DND-41 (cell line): Measurements from ENCODE around the gene SLC22A3.

ENCODE experiments used
- ATAC-seq: fragments of 200-7000 bp; cut with Tn5 transposase; 3 replicates; pipeline ENCODE4 v1.9.1; 2021; ENCODE audit warnings: low read depth; ENCODE audit not compliant: insufficient read depth
- DNase-seq: peaks from one replicate; pipeline ENCODE4 v3.0.0-alpha.2; 2020
- H2AFZ ChIP-seq: 2 replicates; pipeline ENCODE4 v1.6.0; 2012; ENCODE audit warnings: low read depth, low read length
- H3K27ac ChIP-seq: 2 replicates; pipeline ENCODE4 v1.5.1; 2012; ENCODE audit warnings: low read length, inconsistent platforms
- H3K27me3 ChIP-seq: fragments of 200-600 bp; sonication (generic); 2 replicates; pipeline ENCODE4 v1.6.0; 2012; ENCODE audit warnings: low read length, mild to moderate bottlenecking, inconsistent platforms; ENCODE audit not compliant: insufficient read depth, poor library complexity
- H3K36me3 ChIP-seq: 2 replicates; pipeline ENCODE4 v1.5.1; 2012; ENCODE audit warnings: low read length, inconsistent platforms; ENCODE audit not compliant: insufficient read depth
- H3K4me1 ChIP-seq: 2 replicates; pipeline ENCODE4 v1.5.1; 2012; ENCODE audit warnings: mild to moderate bottlenecking, low read length; ENCODE audit not compliant: insufficient read depth
- H3K4me2 ChIP-seq: 2 replicates; pipeline ENCODE4 v1.6.0; 2012; ENCODE audit warnings: mild to moderate bottlenecking, moderate library complexity, low read length, inconsistent platforms; ENCODE audit not compliant: insufficient read depth
- H3K4me3 ChIP-seq, 2 experiments: fragments of 200-600 bp in 1 of 2; shearing (Covaris generic) in 1 of 2; 2 replicates each; pipeline ENCODE4 v1.5.1; 2012 to 2016; ENCODE audit warnings: inconsistent platforms in 2 of 2, low read length in 2 of 2, mild to moderate bottlenecking in 2 of 2, low read depth in 1 of 2, moderate library complexity in 1 of 2
- H3K79me2 ChIP-seq: 2 replicates; pipeline ENCODE4 v1.6.0; 2012; ENCODE audit warnings: low read length, inconsistent platforms; ENCODE audit not compliant: insufficient read depth
- H3K9ac ChIP-seq: 2 replicates; pipeline ENCODE4 v1.6.0; 2012; ENCODE audit warnings: low read depth, mild to moderate bottlenecking, inconsistent platforms, low read length, moderate library complexity
- H3K9me3 ChIP-seq: 2 replicates; pipeline ENCODE4 v1.5.1; 2012; ENCODE audit warnings: low read length, moderate library complexity, mild to moderate bottlenecking, inconsistent platforms; ENCODE audit not compliant: insufficient read depth, severe bottlenecking
- H4K20me1 ChIP-seq: 2 replicates; pipeline ENCODE4 v1.6.0; 2012; ENCODE audit warnings: low read length; ENCODE audit not compliant: insufficient read depth
- CTCF ChIP-seq: IDR thresholded peaks from 2 replicates; pipeline ENCODE4 v1.5.1; 2012; ENCODE audit warnings: borderline replicate concordance, low read length, moderate library complexity, mild to moderate bottlenecking; ENCODE audit not compliant: poor library complexity, severe bottlenecking; ENCODE audit errors: extremely low read depth
- EZH2 ChIP-seq: IDR thresholded peaks from 3 replicates; pipeline ENCODE4 v1.6.1; 2012; ENCODE audit warnings: borderline replicate concordance, low read depth, mild to moderate bottlenecking, moderate library complexity, low read length, inconsistent platforms; ENCODE audit not compliant: severe bottlenecking

SLC22A3 gene

GRCh38 chr6:160417550-160417949 is 69.4 kb downstream of the SLC22A3 start:
- Histone ChIP-seq H3K4me2 (no peak overlapping the region), H3K27me3 (no peaks in the 10 kb centered on the region), H3K9me3 (no peaks in the 10 kb centered on the region), H3K9ac (no peak overlapping the region), H3K4me3 (no peak overlapping the region), H4K20me1 (no peaks in the 10 kb centered on the region), H3K79me2 (no peaks in the 10 kb centered on the region), H3K4me1 (no peaks in the 10 kb centered on the region), H3K27ac (no peak overlapping the region), H2AFZ (no peak overlapping the region), H3K36me3 (no peaks in the 10 kb centered on the region)
- TF ChIP-seq EZH2 (no peak), CTCF (no peak)
- ATAC-seq (no peak), DNase-seq (no peak)

- no peaks in the 10 kb centered on the region for H3K27me3 ChIP-seq
- no peak overlapping the region for H3K4me3 ChIP-seq
- H3K9ac ChIP-seq: no peak overlapping the region
- no peaks in the 10 kb centered on the region for H3K9me3 ChIP-seq
- H3K4me2 ChIP-seq: no peak overlapping the region
- no peak overlapping the region for H2AFZ ChIP-seq
- H3K4me1 ChIP-seq: no peaks in the 10 kb centered on the region
- H3K36me3 ChIP-seq: no peaks in the 10 kb centered on the region
- no peak overlapping the region for H3K27ac ChIP-seq
- DNase-seq: no peak
- no peaks in the 10 kb centered on the region for H4K20me1 ChIP-seq
- ATAC-seq: no peak
- TF ChIP-seq CTCF: no peak
- TF ChIP-seq EZH2: no peak
- no peaks in the 10 kb centered on the region for H3K79me2 ChIP-seq
Measured at GRCh38 chr6:160418370-160418769, 70.2 kb downstream of the SLC22A3 start.

- no peak for DNase-seq
- TF ChIP-seq CTCF: no peak
- no peak for TF ChIP-seq EZH2
- H3K36me3 ChIP-seq: no peaks in the 10 kb centered on the region
- H3K4me3 ChIP-seq: no peak overlapping the region
- H3K27me3 ChIP-seq: no peaks in the 10 kb centered on the region
- no peak overlapping the region for H2AFZ ChIP-seq
- ATAC-seq: no peak
- no peak overlapping the region for H3K9ac ChIP-seq
- no peaks in the 10 kb centered on the region for H3K9me3 ChIP-seq
- no peak overlapping the region for H3K27ac ChIP-seq
- H3K4me2 ChIP-seq: no peak overlapping the region
- no peaks in the 10 kb centered on the region for H3K4me1 ChIP-seq
- no peaks in the 10 kb centered on the region for H3K79me2 ChIP-seq
- H4K20me1 ChIP-seq: no peaks in the 10 kb centered on the region
Measured at GRCh38 chr6:160419488-160419887, 71.3 kb downstream of the SLC22A3 start.
